D721Med (cell line): Measurements from ENCODE around the gene DHRS1.

ENCODE experiments used
- DNase-seq: peaks from one replicate; pipeline ENCODE4 v3.0.0; 2011; ENCODE audit warnings: low spot score; ENCODE audit not compliant: insufficient read length
- FAIRE-seq: peaks from 2 replicates; lab custom pipeline; 2011; peaks lifted over from hg19 to GRCh38; lab: Jason Lieb, UNC
- TF ChIP-seq, protein P1 (sequence below): IDR thresholded peaks from 2 replicates; pipeline ENCODE4 v1.5.1; 2012; ENCODE audit warnings: mild to moderate bottlenecking, control low read depth; ENCODE audit not compliant: insufficient read depth; ENCODE audit errors: missing control alignments

Gene DHRS1

DNA sequence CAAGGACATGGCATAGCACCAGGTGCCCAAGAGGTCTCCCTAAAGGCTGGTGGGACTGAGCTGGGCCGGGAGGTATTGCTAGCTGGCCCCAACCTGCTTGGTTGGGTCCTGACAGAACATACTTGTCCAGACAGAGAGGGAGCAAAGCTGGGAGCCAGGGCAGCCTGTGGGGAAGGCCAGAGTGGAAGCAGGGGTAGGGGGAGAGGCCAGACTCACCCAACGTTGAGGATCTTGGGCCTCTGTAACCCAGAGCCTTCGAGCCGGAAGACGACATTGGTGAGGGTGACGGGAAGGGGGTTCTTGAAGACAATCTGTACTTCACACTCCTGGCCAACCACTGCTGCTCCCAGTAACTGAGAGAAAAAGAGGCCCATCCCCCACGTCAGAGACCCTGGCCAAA, 45.6 kb downstream of the DHRS1 start:
- TF ChIP-seq, protein P1, sequence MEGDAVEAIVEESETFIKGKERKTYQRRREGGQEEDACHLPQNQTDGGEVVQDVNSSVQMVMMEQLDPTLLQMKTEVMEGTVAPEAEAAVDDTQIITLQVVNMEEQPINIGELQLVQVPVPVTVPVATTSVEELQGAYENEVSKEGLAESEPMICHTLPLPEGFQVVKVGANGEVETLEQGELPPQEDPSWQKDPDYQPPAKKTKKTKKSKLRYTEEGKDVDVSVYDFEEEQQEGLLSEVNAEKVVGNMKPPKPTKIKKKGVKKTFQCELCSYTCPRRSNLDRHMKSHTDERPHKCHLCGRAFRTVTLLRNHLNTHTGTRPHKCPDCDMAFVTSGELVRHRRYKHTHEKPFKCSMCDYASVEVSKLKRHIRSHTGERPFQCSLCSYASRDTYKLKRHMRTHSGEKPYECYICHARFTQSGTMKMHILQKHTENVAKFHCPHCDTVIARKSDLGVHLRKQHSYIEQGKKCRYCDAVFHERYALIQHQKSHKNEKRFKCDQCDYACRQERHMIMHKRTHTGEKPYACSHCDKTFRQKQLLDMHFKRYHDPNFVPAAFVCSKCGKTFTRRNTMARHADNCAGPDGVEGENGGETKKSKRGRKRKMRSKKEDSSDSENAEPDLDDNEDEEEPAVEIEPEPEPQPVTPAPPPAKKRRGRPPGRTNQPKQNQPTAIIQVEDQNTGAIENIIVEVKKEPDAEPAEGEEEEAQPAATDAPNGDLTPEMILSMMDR: no peak
- DNase-seq: no peak
- no peak for FAIRE-seq

DNA sequence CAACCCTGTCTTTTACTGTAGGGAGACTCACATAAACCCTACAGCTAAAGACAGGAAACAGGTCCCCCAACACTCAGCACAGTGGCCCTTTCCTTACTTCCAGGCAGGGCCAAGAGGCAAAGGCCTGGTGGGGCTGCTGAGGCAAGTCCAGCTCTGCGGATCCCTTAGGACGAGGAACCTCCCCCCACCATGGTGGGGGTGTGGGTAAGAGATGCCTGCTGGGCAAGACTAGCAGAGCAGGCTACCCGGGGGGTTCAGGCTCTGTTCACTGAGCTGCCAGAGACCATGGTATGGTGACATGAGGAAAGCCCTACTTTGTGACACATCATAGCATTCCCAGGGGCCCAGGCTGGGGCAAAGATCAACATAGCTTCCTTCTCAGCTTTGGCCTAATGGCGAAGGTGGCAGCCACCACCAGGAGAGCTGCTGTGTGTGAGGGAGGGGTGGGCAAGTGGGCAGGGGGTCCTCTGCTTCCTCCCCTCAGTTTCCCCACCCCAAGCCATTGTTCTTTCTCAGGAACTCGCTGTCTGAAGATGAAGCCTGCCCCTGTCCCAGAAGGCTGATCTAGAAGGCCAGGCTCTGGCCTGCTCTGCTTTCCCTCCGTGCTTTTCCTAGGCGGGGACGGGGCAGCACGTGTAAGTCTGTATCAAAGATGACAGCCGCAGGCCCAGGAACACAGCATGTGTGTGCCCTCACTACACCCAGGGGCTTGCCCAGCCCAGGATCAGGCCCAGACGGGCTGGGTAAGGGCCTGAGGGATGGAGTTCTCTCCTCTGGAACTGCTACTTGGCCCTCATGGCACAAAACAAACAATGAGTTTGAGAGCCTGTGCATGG, 47.1 kb downstream of the DHRS1 start:
- no peak for FAIRE-seq

DNA sequence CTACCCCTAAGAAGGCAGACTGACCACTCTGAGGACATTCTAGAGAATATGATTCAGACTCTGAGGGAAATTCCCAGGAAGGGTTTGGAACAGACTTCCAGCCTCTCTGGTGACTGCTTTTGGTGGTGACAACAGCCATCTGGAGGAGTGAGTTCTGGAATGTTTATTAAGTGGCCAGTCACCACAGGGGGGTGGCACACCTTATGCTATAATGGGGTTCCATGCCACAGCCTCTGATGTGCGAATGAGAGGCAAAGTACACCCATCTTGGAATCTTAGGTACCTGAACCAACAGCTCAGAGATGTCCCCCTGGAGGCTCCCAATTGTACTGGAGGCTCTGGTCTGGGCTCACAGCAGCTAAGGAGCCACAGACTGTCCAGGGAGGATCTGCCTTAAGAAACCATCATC, 47.7 kb downstream of the DHRS1 start:
- no peak for FAIRE-seq
- DNase-seq: no peak
- TF ChIP-seq, protein P1: no peak

More for the DNA sequence above, 47.1 kb downstream of the DHRS1 start:
- DNase-seq: no peak
- TF ChIP-seq, protein P1: no peak

DNA sequence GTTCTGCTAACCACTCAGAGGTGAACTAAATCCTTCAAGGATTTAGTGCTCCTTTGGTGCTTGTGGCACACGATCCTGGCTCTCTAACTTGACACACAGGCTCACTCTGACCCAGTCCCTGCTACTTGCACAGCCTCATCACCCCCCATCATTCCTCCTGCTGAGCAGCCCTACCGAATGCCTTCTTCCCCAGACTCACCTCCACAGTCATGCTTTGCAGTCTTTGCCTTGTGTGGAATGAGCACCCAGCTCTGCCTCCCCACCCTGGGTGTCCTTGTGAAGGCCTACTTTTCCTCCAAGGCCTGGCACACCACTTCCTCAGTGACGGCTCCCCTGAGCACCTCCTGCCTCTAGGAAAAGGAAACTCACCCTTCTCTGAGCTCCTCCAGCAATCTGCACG, 49.2 kb downstream of the DHRS1 start:
- no peak for FAIRE-seq
- DNase-seq: no peak
- TF ChIP-seq, protein P1: no peak

DNA sequence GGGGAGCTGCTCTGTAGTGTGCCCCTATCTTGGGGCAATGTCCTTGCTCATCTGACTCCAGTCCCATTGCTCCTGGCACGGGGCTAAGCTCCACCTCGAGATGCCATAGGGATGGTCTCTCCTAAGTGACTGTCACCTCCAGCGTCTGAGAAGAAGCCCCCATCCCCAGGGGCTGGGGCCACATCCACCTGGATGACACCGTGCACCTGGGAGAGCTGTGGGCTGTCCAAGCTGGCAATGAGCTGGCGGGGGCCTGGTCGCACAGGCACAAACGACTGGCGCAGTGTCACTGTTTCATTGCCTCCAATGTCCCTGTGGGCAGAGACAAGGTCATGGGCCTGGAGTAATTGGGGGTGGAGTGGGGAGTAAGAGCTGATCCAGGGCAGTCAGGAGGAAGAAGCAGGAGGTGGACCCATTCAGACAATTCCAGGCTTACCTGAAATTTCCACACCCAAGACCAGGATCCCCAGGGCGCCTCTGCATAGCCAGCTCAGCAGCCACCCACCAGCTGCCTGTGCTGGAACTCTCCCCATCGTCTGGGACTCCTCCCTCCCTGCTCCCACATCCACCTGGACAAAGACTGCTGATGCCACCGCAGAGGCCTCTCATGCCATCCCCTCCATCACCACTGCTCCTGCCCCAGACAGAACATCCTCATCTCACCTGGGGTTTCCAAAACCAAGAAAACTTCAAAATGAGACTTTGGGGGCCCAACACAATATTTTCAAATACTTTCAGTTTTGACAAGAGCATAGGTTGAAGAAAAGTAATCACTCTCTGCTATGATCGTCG, 50.2 kb downstream of the DHRS1 start:
- FAIRE-seq: no peak
- no peak for DNase-seq
- TF ChIP-seq, protein P1: no peak

DNA sequence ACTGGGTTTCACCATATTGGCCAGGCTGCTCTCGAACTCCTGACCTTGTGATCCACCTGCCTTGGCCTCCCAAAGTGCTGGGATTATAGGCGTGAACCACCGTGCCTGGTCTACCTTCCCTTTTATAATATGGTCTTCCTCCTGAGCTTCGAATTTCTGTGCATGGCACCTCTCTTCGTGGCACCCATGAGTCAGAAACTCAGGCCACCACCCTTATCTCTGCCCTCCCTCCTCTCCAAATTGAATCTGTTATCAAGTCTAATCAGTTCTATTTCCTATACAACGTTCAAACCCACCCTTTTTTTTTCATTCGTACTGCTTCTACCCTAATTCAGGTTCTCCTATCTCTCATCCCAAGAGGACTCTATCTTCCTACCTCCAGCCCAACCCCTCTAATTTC, 52.2 kb downstream of the DHRS1 start:
- no peak for FAIRE-seq
- no peak for DNase-seq
- TF ChIP-seq, protein P1: no peak
